ENCODE measurements around the gene PSG4.
"Not testable (repeated sequence)": the region's sequence is repeated elsewhere in the genome, so short reads cannot be mapped to it uniquely, and the experiment has no call there.

Gene PSG4

GRCh38 chr19:43235686-43236085 is 30.2 kb upstream of the PSG4 start:
- not testable (repeated sequence) for H3K36me3 ChIP-seq (replicated peaks; ENCODE audit: insufficient read depth, low read length); H3K4me1 ChIP-seq (ENCODE audit: low read length); H3F3A ChIP-seq (ENCODE audit: insufficient read depth, low read length); H3K79me2 ChIP-seq (ENCODE audit: low read length); H2AFZ ChIP-seq (ENCODE audit: low read length); H4K20me1 ChIP-seq (ENCODE audit: insufficient read depth, low read length); H3K27me3 ChIP-seq (replicated peaks; ENCODE audit: insufficient read depth, low read length); H3K27ac ChIP-seq (ENCODE audit: low read length); H3K4me3 ChIP-seq (ENCODE audit: low read length); H3K4me2 ChIP-seq (ENCODE audit: low read depth, low read length); H3K9me2 ChIP-seq (replicated peaks; ENCODE audit: insufficient read depth, low read length); H3K9me3 ChIP-seq (replicated peaks; ENCODE audit: insufficient read depth, low read length); H3K9ac ChIP-seq (ENCODE audit: low read length); DNase-seq

GRCh38 chr19:43229315-43229714 is 23.9 kb upstream of the PSG4 start:
- peak; percentile 47 for DNase-seq
- no peak overlapping the region for H3K27ac ChIP-seq (ENCODE audit: low read length)
- TF ChIP-seq, protein P1, sequence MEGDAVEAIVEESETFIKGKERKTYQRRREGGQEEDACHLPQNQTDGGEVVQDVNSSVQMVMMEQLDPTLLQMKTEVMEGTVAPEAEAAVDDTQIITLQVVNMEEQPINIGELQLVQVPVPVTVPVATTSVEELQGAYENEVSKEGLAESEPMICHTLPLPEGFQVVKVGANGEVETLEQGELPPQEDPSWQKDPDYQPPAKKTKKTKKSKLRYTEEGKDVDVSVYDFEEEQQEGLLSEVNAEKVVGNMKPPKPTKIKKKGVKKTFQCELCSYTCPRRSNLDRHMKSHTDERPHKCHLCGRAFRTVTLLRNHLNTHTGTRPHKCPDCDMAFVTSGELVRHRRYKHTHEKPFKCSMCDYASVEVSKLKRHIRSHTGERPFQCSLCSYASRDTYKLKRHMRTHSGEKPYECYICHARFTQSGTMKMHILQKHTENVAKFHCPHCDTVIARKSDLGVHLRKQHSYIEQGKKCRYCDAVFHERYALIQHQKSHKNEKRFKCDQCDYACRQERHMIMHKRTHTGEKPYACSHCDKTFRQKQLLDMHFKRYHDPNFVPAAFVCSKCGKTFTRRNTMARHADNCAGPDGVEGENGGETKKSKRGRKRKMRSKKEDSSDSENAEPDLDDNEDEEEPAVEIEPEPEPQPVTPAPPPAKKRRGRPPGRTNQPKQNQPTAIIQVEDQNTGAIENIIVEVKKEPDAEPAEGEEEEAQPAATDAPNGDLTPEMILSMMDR (IDR thresholded peaks at IDR 0.05; ENCODE audit: low read length) = peak; percentile 61
- no peak for TF ChIP-seq EZH2phosphoT487 (IDR thresholded peaks at IDR 0.05; ENCODE audit: low read length)
- H3K4me2 ChIP-seq (ENCODE audit: low read depth, low read length) = no peak overlapping the region
- no peaks in the 10 kb centered on the region for H3K79me2 ChIP-seq (ENCODE audit: low read length)
- H3K4me3 ChIP-seq (ENCODE audit: low read length) = no peak overlapping the region
- no peaks in the 10 kb centered on the region for H3K9me2 ChIP-seq (replicated peaks; ENCODE audit: insufficient read depth, low read length)
- H4K20me1 ChIP-seq (ENCODE audit: insufficient read depth, low read length) = no peaks in the 10 kb centered on the region
- H3K4me1 ChIP-seq (ENCODE audit: low read length) = no peaks in the 10 kb centered on the region
- no peaks in the 10 kb centered on the region for H3K27me3 ChIP-seq (replicated peaks; ENCODE audit: insufficient read depth, low read length)
- H3K36me3 ChIP-seq (replicated peaks; ENCODE audit: insufficient read depth, low read length) = no peaks in the 10 kb centered on the region
- H2AFZ ChIP-seq (ENCODE audit: low read length) = no peak overlapping the region
- H3F3A ChIP-seq (ENCODE audit: insufficient read depth, low read length) = no peaks in the 10 kb centered on the region
- H3K9ac ChIP-seq (ENCODE audit: low read length) = no peak overlapping the region
- H3K9me3 ChIP-seq (replicated peaks; ENCODE audit: insufficient read depth, low read length) = no peaks in the 10 kb centered on the region

- not testable (repeated sequence) for H3K4me1 ChIP-seq (ENCODE audit: low read length); H3F3A ChIP-seq (ENCODE audit: insufficient read depth, low read length); H3K9me2 ChIP-seq (replicated peaks; ENCODE audit: insufficient read depth, low read length); H3K27ac ChIP-seq (ENCODE audit: low read length); H3K4me3 ChIP-seq (ENCODE audit: low read length); H3K9me3 ChIP-seq (replicated peaks; ENCODE audit: insufficient read depth, low read length); H3K79me2 ChIP-seq (ENCODE audit: low read length); H3K9ac ChIP-seq (ENCODE audit: low read length); H3K4me2 ChIP-seq (ENCODE audit: low read depth, low read length); H4K20me1 ChIP-seq (ENCODE audit: insufficient read depth, low read length); H3K36me3 ChIP-seq (replicated peaks; ENCODE audit: insufficient read depth, low read length); H3K27me3 ChIP-seq (replicated peaks; ENCODE audit: insufficient read depth, low read length); H2AFZ ChIP-seq (ENCODE audit: low read length); DNase-seq
These were observed 23.3 kb upstream of the PSG4 start for GRCh38 chr19:43228730-43229129.

DNA sequence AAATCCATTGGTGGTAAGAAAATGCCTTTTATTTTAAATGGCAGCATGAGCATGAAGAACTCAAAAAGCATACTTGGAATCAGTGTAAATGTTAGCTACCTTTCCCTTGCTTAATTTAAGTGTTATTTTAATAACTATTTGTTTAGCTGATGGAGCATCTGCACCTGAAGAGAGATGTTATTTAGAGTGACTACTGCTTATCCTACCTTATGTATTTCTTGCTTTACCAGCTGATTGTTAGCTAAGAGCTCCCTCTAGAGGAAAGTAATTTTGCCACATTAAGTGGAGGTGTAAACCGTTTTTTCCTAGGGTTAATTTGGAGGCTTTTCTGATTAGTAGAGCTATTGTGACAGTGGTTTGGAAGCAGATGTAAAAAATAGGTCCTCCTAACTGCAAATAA is 21.5 kb upstream of the PSG4 start:
- H3F3A ChIP-seq (ENCODE audit: insufficient read depth, low read length); H2AFZ ChIP-seq (ENCODE audit: low read length); H3K4me3 ChIP-seq (ENCODE audit: low read length); H3K36me3 ChIP-seq (replicated peaks; ENCODE audit: insufficient read depth, low read length); H3K4me1 ChIP-seq (ENCODE audit: low read length); H3K9me3 ChIP-seq (replicated peaks; ENCODE audit: insufficient read depth, low read length); H3K9me2 ChIP-seq (replicated peaks; ENCODE audit: insufficient read depth, low read length); H4K20me1 ChIP-seq (ENCODE audit: insufficient read depth, low read length); H3K27me3 ChIP-seq (replicated peaks; ENCODE audit: insufficient read depth, low read length); H3K27ac ChIP-seq (ENCODE audit: low read length); H3K79me2 ChIP-seq (ENCODE audit: low read length); DNase-seq; H3K4me2 ChIP-seq (ENCODE audit: low read depth, low read length); H3K9ac ChIP-seq (ENCODE audit: low read length): not testable (repeated sequence)
- TF ChIP-seq, protein P1 (IDR thresholded peaks at IDR 0.05; ENCODE audit: low read length) = peak; percentile 11; the same call in 1 of the 2 replicates

All from MM.1S (cell line).